Neural cell (in vitro differentiated cells): ENCODE data around the gene RBM38. TPM values are rescaled to one million over a fixed set of nuclear protein-coding genes. Genes with fewer than 3 reads are reported as not detected.

ENCODE experiments used
- H2AFZ ChIP-seq: fragments of 200-600, 300-800 bp; sonication (generic), shearing (Covaris generic); 2 replicates; pipeline ENCODE4 v1.6.0; 2014; ENCODE audit warnings: low read depth, mild to moderate bottlenecking, antibody characterized with exemption, low read length, moderate library complexity
- H3F3A ChIP-seq: fragments of 200-600 bp; shearing (Covaris generic); 2 replicates; pipeline ENCODE4 v1.6.1; 2016; ENCODE audit warnings: mild to moderate bottlenecking, moderate library complexity, mixed read lengths, antibody characterized with exemption, low read length; ENCODE audit not compliant: insufficient read depth, poor library complexity, severe bottlenecking
- H3K27ac ChIP-seq: fragments of 200-600, 300-800 bp; sonication (generic), shearing (Covaris generic); 2 replicates; pipeline ENCODE4 v1.5.1; 2014; ENCODE audit warnings: mild to moderate bottlenecking, low read length, moderate library complexity
- H3K27me3 ChIP-seq: fragments of 300-800, 200-600 bp; sonication (generic), shearing (Covaris generic); 2 replicates; pipeline ENCODE4 v1.6.0; 2014; ENCODE audit warnings: mild to moderate bottlenecking, low read depth, low read length, moderate library complexity; ENCODE audit not compliant: insufficient read depth
- H3K36me3 ChIP-seq: fragments of 300-800, 200-600 bp; sonication (generic), shearing (Covaris generic); 2 replicates; pipeline ENCODE4 v1.5.1; 2014; ENCODE audit warnings: mild to moderate bottlenecking, antibody characterized with exemption, low read length, moderate library complexity; ENCODE audit not compliant: insufficient read depth
- H3K4me2 ChIP-seq: fragments of 300-800, 200-600 bp; sonication (generic), shearing (Covaris generic); 2 replicates; pipeline ENCODE4 v1.6.0; 2014; ENCODE audit warnings: mild to moderate bottlenecking, low read length
- H3K4me3 ChIP-seq: fragments of 300-800, 200-600 bp; sonication (generic), shearing (Covaris generic); 2 replicates; pipeline ENCODE4 v1.5.1; 2014; ENCODE audit warnings: mild to moderate bottlenecking, low read length, moderate library complexity
- H3K79me2 ChIP-seq: fragments of 200-600 bp; shearing (Covaris generic); replicated peaks from 2 replicates; pipeline ENCODE4 v1.6.0; 2014; ENCODE audit warnings: mild to moderate bottlenecking, low read length, moderate library complexity; ENCODE audit not compliant: insufficient read depth
- H3K9ac ChIP-seq: fragments of 300-800, 200-600 bp; sonication (generic), shearing (Covaris generic); 2 replicates; pipeline ENCODE4 v1.6.1; 2016; ENCODE audit warnings: mild to moderate bottlenecking, low read length, mixed read lengths
- H3K9me2 ChIP-seq: fragments of 200-600 bp; shearing (Covaris generic); 2 replicates; pipeline ENCODE4 v1.6.1; 2016; ENCODE audit warnings: mild to moderate bottlenecking, low read length, mixed read lengths; ENCODE audit not compliant: insufficient read depth
- H3K9me3 ChIP-seq: fragments of 200-600, 300-800 bp; sonication (generic), shearing (Covaris generic); 2 replicates; pipeline ENCODE4 v1.6.1; 2016; ENCODE audit warnings: mild to moderate bottlenecking, mixed run types, low read length, moderate library complexity, mixed read lengths
- H4K20me1 ChIP-seq: fragments of 200-600 bp; shearing (Covaris generic); 2 replicates; pipeline ENCODE4 v1.6.1; 2016; ENCODE audit warnings: mild to moderate bottlenecking, mixed run types; ENCODE audit not compliant: insufficient read depth
- CTCF ChIP-seq: fragments of 450-650 bp; IDR thresholded peaks from 2 replicates; pipeline ENCODE4 v1.5.1; 2014; ENCODE audit warnings: antibody characterized with exemption, mild to moderate bottlenecking, moderate library complexity; ENCODE audit not compliant: poor library complexity, severe bottlenecking
- POLR2AphosphoS5 ChIP-seq: IDR thresholded peaks from 2 replicates; pipeline ENCODE4 v1.6.1; 2012
- RAD21 ChIP-seq: fragments of 450-650 bp; conservative IDR thresholded peaks from 2 replicates; pipeline ENCODE4 v1.6.1; 2014; ENCODE audit warnings: antibody characterized with exemption, mild to moderate bottlenecking, moderate library complexity
- REST ChIP-seq: IDR thresholded peaks from 2 replicates; pipeline ENCODE4 v1.6.1; 2012; ENCODE audit warnings: borderline replicate concordance
- SMC3 ChIP-seq: fragments of 450-650 bp; conservative IDR thresholded peaks from 2 replicates; pipeline ENCODE4 v1.6.1; 2014; ENCODE audit warnings: antibody characterized with exemption, mild to moderate bottlenecking, moderate library complexity; ENCODE audit not compliant: poor library complexity
- polyA plus RNA-seq: library from polyadenylated mRNA; depleted of rRNA; stranded (reverse); fragments of >200 nt; gene quantifications from 2 replicates; pipeline ENCODE4 v1.2.3, GENCODE V29; 2014

Gene RBM38
- polyA plus RNA-seq, 1 donor from 2014 or later, result 19.0 TPM

GRCh38 chr20:57384953-57385761 is 6.0 kb upstream of the RBM38 start:
- Histone ChIP-seq H3K4me3 (no peak overlapping the region), H3K27ac (no peak overlapping the region), H4K20me1 (no peaks in the 10 kb centered on the region), H2AFZ (no peak overlapping the region), H3K36me3 (no peaks in the 10 kb centered on the region), H3K9me3 (no peaks in the 10 kb centered on the region), H3K27me3 (peaks cover 3% of the 10 kb centered on the region), H3K79me2 (no peaks in the 10 kb centered on the region), H3K9me2 (no peaks in the 10 kb centered on the region), H3K4me2 (no peak overlapping the region), H3K9ac (no peak overlapping the region), H3F3A (no peaks in the 10 kb centered on the region)
- TF ChIP-seq CTCF (no peak), RAD21 (no peak), SMC3 (no peak)

- Histone ChIP-seq H3K4me3 (no peak overlapping the region), H3K27ac (no peak overlapping the region), H3K9me3 (no peaks in the 10 kb centered on the region), H2AFZ (no peak overlapping the region), H3K9me2 (no peaks in the 10 kb centered on the region), H3F3A (no peaks in the 10 kb centered on the region), H3K79me2 (no peaks in the 10 kb centered on the region), H4K20me1 (no peaks in the 10 kb centered on the region), H3K36me3 (no peaks in the 10 kb centered on the region), H3K27me3 (peaks cover 7% of the 10 kb centered on the region), H3K4me2 (no peak overlapping the region), H3K9ac (no peak overlapping the region)
- TF ChIP-seq REST (no peak), POLR2AphosphoS5 (no peak), CTCF (no peak)
These were observed 5.3 kb upstream of the RBM38 start for GRCh38 chr20:57385940-57386339.
